Uterus (tissue), 2 donors: ENCODE results near the gene GATAD1.

Experiments
- POLR2A ChIP-seq, 2 donors: fragments of 450-650 bp; IDR thresholded peaks; one replicate each; pipeline ENCODE4 v1.6.1; 2016; ENCODE audit warnings: antibody characterized with exemption in 2 of 2, mild to moderate bottlenecking in 1 of 2, moderate library complexity in 1 of 2
- TF ChIP-seq, protein P1 (sequence below), 4 experiments: fragments of 200-600 bp in 2 of 4; fragments of 450-650 bp in 2 of 4; sonication (generic) in 2 of 4; IDR thresholded peaks; one replicate each; pipeline ENCODE4 v1.5.1; 2016 to 2019; ENCODE audit warnings: antibody characterized with exemption in 4 of 4, mild to moderate bottlenecking in 2 of 4, moderate library complexity in 1 of 4

DNA sequence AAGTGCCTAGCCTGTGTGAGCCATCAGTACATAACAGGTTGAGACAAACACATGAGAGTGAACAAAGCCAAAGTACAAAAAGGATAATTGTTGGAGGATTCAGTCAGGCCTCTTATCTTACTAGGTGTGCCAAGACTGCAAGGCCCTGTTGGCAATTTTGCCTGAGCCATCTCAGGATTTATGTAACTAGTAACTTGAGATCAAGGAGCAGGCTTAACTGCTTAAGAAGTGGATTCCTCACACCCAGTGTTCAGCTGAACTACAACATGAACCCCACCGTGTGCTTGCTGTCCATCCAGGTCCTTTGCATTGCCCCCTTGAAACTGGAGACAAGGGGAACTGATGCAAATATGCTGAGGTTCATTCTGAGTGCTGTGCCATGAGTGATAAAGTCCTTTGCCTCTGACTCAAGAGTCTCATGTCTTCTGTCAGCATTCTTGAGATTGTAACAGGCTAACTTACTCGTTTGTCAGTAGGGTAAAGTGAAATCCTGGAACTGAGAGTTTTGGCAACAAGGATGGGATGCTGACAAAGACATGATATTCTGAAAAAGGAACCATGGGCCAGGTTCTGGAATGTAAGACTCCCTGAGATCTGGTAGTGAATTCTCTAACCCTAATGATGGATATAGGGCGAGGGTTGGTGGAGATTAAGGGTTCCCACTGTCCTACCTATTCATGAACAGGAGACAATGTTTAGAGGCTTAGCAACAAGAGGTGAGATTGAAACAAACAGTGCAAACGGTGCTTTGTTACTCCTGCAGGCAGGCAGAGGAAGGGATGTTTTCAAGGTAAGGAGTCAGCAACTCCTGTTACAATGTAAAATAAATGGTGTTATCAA, 44.1 kb upstream of the GATAD1 start:
- TF ChIP-seq POLR2A (IDR thresholded peaks at IDR 0.05): no peak
- TF ChIP-seq, protein P1, sequence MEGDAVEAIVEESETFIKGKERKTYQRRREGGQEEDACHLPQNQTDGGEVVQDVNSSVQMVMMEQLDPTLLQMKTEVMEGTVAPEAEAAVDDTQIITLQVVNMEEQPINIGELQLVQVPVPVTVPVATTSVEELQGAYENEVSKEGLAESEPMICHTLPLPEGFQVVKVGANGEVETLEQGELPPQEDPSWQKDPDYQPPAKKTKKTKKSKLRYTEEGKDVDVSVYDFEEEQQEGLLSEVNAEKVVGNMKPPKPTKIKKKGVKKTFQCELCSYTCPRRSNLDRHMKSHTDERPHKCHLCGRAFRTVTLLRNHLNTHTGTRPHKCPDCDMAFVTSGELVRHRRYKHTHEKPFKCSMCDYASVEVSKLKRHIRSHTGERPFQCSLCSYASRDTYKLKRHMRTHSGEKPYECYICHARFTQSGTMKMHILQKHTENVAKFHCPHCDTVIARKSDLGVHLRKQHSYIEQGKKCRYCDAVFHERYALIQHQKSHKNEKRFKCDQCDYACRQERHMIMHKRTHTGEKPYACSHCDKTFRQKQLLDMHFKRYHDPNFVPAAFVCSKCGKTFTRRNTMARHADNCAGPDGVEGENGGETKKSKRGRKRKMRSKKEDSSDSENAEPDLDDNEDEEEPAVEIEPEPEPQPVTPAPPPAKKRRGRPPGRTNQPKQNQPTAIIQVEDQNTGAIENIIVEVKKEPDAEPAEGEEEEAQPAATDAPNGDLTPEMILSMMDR (IDR thresholded peaks at IDR 0.05): no peak
